Activated CD4-positive, alpha-beta T cell treated with anti-CD3 and anti-CD28 coated beads for 1 hour (primary cell): Measurements from ENCODE around the gene RNF19B.

ENCODE experiments used
- DNase-seq: peaks from one replicate; pipeline ENCODE4 v3.0.0-alpha.2; 2020

RNF19B gene

DNA sequence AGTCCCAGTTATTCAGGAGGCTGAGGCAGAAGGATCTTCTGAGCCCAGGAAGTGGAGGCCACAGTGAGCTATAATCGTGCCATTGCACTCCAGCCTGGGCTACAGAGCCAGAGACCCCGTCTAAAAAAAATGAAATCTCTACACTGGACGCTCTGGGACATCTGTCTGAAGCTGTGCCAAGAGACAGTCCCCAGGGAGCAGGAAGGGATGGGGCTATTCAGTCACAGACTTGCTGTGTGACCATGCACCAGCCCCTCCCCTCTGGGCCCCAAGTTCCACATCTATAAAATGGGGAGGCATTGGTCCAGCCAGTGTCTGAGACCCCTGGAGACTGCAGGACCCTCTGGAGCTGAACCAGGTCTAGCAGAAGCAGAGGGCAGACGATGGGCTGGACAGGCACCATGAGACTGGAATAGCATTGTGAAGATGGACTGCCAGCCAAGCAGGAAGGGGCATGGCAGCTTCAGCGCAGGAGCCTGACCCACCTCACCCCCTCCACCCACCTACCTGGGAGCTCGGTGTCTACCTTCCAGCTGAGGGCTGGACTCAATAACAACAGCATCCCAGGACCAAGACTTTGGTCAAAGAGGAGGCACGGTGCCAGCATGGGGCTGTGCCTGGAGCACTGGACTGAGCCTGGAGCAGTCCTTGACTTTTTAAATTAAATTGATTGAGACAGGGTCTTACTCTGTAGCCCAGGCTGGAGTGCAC, 64.9 kb downstream of the RNF19B start:
- no peak for DNase-seq

DNA sequence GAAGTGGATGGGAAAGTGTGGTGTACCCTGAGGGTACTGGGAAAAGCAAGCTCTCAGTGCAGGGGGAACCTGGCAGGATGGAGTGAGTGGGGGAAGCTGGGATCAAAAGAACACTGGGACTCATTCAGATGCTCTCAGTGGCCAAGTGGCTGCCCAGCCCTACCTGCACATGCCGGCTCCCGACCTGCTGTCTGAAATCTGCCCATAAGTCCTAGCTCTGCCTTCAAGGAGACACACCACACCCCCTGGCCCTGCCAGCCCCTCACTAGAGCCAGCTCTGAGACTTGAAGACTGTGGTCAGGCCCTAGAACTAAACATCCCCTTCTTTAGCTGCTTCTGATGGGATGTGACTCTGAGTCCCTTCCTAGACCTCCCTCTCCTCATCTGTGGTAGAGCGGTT, 65.7 kb downstream of the RNF19B start:
- DNase-seq = no peak

DNA sequence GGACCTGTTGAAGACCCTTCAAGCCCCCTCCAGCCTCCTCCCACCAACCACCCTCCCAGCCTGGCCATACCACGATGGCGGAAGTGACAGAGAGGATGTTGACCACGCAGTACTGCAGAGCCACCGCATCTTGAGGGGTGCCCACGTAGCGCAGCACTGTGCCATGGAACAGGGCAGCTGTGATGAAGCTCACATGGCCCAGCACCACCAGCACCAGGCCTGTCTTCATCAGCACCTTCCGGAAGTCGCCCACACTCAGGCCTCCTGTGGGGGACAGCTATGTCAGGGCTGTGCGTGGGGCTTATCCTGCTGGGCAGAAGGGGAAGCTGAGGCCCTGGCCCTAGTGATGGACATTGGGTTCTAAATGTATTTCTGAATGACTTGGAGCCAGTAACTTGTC, 66.6 kb downstream of the RNF19B start:
- no peak for DNase-seq

DNA sequence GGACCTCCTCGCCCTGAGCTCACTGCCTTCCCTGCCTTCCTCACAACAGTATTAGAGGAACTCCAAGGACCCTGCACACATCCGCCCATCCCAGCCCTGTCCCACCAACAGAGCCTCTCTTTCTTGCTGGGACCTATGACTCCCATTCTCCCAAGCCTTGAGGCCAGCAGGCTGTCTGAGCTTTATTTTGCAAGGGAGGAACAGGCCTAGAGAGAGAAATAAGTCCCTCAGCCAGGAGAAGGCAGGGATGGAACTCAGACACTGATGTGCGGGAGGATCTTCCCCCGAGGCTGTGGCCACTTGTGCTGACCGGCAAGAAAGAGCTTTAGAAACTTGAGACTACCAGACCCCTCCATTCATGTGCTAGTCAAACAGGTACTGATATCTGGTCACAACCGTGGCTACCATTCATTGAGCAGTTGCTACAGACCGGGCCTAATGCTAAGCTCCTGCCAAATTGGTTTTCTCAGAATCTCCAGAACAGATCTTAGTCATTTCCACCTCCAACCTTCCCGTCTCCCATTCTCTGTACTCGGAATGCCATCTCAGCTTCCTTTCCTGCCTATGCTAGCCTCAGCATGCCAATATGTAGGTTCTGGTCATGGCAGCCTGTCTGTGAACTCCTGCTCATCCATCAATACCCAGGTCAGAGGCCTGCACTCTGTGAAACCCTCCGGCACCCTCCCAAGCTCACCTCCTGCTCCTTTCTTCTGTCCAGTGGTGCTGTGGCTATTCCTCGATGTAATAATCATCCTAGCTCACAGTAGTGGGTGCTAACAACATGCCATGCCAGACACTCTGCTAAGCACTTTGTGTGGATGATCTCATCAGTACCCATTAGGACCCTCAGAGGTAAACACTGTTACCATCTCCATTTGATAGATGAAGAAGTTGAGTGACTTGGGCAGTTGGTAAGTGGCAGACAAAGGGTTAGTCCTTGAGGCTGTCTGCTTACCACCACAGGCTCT, 67.2 kb downstream of the RNF19B start:
- no peak for DNase-seq

DNA sequence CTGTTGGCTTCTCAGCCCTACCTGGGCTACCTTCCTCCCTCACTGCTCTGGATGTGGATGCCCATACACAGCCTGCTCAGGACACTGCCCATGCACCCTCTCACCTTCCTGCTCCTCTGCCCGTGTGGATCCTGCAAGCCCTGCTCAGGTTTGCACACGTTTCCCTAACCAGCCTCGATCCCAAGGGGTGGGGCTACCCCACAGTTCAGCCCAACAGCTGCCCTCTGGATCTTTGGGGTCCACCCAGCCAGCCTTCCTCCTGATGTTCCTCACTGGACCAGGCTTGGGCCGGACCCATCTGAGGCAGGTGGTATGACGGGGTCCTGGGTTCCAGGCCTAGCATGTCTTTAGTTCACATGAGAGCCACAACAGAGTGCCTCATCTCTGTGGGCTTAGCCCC, 68.2 kb downstream of the RNF19B start:
- no peak for DNase-seq

DNA sequence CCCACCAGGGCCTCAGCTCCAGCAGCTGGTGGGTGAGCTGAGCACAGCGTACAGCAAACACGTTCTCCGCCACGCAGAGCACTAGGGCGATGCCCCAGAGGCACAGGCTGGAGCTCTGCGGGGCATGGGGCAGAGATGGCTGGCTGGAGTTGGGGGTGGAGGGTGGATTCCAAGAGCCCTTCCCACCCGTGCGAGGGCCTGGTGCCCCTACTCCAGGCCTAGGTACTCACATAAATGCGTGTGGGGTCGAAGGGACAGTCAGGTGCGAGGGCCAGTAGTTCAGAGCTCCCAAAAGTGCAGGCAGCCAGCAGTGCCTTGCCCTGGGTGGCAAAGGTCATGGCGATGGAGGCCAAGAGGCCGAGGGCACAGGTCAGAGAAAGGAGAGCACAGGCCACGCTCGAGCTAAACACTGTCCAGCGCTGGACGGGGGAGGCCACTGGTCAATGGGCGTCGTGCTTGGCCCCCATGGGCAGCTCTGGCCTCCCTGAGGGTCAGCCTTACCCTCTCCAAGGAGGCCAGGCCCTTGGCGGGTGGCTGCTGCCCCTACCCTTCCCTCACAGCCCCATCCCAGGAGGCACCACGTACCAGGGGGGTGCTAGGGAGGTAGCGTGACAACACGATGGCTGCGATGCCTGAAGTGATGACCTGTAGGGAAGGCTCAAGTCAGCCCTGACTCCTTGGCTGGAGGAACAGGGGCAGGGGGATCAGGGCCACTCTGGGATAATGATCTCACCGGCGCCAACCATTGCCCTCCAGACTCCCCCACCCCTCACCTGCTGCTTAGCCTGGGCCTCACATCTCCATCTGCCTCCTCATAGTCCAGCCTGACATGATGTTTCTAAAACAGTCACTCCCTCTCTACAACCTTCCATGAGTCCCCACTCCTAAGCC, 69.0 kb downstream of the RNF19B start:
- no peak for DNase-seq

DNA sequence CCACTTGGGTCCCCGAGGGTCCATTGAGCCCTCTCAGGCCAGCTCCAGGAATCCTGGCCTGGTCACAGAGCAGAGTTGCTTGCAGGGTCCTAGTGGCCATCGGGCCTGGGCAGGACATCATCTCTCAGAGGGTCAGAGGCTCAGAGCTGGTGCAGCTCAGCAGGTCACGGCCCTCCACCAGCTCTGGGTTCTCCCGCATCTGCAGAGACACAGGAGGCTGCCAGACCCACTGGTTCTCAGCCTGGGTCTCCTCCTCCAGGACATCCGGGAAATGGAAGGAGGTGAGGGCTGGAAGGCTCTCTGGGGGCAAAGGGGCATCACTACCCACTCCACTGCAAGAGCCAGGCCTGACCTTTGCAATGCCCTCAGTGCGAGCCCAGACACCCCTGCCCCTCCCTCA, 69.9 kb downstream of the RNF19B start:
- no peak for DNase-seq

DNA sequence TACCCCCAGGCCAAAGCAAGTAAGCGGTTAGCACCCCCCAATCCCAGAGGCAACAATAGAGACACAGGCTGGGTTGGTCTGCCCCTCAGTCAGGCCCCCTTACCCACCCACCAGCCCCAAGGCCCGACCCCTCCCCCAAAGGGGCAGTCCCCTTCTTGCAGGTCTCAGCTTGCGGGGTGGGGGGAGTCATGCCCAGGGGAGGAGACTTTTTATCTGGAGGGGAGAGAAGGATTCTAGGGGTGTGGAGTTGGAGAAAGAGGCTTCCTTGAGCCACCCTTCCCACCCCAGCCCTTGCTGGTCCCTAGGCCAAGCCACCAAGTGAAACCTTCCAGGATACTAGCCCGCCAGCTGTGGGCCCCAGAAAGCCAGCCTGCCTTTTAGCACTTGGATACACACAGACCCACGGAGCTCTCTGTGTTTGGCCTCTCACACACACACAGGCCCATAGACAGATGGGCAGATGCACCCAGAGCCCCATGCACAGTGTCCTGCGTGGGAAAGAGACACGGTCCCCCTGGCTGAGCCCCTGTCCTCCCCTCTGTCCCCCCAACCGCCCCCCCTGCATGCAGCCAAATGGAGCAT, 70.5 kb downstream of the RNF19B start:
- no peak for DNase-seq

DNA sequence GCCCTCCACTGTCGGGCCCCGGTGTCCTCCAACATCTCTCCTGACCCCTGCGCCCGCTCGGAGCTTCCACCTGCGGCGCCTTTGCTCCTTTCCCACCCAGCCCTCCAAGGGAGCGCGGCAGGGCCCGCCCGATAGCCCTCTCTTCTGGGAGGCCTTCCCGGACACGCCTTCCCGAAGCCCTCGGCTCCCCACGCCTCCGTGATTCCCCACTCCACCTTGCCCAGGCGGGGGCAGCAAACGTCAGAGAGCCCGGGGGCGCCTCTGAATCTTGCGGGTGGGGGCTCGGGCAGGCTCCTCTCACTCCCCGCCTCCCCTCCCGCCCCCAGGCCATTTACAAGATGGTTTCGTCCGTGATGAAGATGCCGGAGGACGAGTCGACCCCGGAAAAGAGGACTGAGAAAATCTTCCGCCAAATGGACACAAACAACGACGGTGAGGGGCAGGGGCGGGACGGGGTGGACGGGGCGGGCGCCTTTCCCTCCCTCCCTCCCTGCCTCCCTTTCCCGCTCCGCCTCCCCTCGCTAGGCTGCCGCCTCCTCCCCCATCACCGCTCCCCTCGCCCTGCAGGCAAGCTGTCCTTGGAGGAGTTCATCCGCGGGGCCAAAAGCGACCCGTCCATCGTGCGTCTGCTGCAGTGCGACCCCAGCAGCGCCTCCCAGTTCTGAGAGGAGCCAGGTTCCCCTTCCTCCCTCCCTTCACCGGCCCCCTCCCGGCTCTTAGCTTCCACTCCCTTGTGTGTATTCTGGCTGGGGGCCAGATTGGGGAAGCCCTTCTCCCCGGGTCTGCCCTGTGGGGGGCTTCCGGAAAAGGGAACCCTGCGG, 71.2 kb downstream of the RNF19B start:
- no peak for DNase-seq

DNA sequence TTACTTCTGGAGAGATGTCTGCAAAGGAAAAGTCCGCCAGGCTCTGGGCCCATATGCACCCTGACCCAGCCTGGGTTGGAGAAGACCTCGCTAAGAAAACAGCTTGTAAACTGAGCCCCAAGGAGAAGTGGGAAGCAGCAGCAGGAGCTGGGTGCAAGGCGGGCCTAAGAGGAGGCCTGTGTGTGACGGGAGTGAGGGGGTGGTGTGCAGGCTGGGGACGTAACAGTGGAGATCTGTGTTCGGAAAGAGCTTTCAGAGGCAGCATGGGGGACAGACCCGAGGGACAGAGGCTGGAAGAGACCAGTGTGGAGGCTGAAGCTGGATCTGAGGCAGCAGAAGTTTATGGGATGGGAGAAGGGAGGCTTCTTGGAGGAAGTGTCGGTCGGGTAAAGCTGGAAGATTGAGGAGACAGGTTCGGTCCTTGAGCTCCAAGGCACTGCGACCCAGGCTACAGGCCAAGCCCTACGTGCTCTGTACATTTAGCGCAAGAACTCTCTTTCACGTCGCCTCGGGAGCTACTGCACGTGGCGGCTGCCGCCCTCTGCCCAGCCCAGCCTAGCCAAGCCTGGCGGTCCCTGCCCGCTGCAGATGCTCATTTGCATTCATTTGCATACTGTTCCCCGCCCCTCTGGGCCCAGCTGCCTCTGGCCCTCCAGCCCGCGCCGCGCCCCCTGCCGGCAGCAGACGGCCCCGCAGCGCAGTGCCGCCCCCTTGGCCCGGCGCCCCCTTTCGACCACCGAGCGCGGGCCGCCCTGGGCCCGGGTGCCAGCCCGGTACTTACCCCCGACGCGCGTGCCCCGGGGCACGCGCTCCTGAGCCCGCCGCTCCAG, 72.0 kb downstream of the RNF19B start:
- no peak for DNase-seq

DNA sequence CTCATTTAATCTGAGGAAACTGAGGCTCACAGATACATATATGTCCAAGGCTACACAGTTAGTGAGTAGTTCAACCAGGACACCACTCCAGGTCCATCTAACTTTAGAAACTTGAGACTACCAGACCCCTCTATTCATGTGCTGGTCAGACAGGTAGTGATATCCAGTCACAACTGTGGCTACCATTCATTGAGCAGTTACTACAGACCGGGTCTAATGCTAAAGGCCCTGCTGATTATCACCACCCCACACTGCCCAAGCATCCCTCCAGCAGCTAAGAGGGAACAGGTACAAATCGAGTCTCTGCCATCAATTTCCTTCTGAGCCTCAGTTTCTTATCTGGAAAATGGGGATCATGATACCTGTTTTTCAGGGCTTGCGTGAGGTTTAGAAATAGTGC, 73.0 kb downstream of the RNF19B start:
- DNase-seq = no peak

DNA sequence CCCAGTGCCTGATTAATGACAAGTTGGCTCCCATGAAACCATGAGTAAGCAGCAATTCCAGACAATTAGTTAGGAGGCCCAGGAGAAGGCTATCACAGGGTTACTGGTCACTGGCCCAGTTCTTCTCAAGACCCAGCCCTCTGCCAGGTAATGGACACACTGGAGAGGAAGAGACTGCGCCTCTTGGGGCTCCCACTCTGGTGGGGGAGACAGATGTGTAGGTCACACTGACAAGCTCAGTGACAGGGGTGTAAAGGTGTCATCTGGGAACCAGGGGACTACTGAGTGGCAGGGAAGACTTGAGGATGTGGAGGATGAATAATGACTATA, 73.4 kb downstream of the RNF19B start:
- no peak for DNase-seq

DNA sequence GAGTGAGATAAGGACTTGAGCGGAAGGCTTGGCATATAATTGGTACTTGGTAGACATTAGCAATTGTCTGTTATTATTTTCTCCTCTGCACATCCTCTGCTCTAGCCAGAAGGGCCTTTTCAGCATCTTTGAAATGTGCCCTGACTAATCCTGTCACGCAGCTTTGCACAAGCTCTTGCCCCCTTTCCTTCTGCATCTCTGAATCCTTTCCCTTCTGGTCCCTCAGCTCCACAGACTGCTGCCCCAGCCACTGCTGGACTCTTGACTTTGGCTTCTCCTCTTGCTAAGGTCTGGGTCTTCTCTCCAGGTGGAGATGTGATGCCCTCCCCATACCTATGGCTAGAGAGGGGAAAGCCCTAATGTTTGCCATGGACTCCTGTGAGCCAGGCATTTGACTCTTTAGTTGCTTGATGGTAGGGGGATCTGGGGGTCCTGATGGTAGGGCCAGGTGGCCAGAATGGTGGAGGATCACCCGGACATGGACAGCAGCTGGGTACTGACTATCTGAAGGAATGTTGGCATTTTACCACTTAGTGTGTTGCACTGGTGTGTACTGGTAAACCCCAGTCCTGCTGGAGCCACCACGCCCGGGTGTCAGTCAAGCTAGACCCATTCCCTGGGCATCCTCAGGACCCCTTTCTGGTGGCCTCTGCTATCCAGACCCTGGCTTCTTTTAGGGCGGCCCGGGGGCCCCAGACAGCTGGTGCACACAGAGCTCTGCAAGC, 73.9 kb downstream of the RNF19B start:
- no peak for DNase-seq

DNA sequence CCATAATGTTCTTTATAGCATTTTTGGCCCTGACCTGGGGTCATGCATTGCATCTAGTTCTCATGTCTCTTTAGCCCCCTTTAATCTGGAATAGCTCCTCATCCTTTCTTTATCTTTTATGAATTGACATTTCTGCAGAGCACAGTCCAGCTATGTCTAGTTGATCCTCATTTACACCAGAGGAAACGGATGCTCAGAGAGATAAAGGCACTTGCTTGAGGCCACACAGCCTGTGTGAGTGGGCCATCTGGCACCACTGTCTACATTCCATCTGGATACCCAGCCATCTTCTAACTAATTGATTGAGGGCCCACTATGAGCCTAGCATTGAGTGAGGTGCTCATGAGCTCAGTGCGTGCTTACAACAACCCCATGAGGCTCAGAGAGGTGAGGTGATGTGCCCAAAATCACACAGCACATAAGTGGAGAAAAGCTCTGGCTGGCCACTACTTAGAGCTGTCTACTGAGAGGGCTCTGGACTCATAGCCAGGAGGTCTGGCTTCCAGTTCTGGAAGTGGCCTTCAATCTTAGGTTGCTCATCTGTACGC, 74.8 kb downstream of the RNF19B start:
- DNase-seq = no peak

DNA sequence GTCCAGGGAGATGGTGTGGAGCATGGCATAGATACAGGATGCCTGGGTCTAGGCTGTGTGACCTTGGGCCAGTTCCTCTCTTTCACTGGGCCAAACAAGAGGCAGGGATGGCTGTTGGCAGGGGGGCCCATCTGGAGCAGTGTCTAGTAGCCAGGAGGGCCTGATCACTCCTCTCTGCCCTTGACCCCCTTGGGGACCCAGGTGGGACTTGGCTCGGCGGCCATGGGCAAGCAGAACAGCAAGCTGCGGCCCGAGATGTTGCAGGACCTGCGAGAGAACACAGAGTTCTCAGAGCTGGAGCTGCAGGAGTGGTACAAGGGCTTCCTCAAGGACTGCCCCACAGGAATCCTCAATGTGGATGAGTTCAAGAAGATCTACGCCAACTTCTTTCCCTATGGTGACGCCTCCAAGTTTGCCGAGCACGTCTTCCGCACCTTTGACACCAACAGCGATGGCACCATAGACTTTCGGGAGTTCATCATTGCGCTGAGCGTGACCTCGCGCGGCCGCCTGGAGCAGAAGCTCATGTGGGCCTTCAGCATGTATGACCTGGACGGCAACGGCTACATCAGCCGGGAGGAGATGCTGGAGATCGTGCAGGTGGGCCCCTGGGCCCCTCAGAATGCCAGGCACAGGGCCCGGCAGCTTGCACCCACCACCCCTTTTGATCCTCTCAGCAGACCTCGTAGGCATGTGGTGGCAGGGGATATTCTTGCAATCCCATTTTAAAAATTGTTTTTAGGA, 75.8 kb downstream of the RNF19B start:
- DNase-seq = no peak

DNA sequence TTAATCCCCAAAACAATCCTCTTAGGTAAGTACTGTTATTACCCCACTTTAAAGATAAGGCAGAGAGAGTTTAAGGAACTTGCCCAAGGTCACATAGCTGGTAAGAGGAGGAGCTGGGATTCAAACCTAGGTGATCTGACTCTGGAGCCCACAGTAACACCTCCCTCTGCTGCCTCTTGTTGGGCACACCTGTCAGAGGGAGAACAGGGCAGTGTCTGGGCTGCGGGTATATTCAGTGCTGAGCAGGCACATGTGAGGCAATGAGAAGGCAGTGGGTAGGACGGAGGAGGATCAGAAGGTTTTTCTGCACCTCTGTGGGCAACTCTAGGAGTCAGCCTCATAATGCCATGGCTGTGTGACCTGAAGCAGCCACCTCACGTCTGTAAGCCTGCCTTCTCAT, 76.5 kb downstream of the RNF19B start:
- no peak for DNase-seq

DNA sequence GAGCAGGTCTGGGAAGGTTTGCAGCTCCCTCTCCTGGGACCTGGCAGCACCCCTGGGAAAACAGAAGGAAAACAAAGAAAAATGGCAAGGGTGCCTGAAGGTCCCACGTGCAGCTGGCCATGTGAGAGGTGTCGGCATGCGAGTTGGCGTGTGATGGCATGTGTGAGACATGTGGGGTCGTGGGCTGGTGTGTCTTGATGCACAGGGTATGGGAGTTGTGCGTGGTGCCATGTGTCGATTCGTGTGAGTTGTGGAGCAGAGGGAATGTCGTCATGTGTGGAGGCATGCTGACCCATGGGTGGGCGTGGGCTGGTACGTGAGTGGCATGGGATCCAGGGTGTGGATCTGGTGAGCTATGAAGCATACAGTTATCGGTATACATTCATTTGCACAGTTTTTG, 77.0 kb downstream of the RNF19B start:
- no peak for DNase-seq

DNA sequence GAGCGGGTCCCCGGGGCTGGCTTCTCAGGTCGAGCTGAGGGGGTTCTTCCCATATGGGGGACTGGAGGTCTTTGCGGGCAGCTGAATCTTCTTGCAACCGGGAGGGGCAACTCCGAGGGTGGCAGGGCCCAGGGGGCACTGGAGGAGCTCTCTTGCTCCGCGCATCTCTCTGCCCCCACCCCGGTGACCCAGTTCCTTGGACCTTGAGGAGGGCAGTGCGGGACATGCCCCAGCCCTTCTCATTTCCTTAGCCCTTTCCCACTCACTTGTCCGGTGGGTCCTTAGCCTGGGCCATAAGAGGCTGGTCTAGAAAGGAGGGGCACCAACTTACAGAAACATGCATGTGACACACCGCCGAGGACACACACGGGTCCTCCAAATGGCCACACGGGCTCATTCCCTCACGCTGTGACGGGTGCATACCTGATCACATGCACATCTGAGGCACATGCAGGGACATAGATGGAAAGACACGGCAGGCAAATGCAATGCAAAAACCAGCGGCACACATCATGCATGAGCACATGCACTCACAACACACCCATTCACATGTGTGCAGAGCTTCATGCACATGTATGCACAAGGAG, 77.7 kb downstream of the RNF19B start:
- no peak for DNase-seq
